Thyroid gland (tissue), 4 donors: ENCODE results near the gene ZNF598. TPM values are rescaled to one million over a fixed set of nuclear protein-coding genes. Genes with fewer than 3 reads are reported as not detected.

Experiments
- DNase-seq, 2 donors: peaks; one replicate each; pipeline ENCODE4 v3.0.0-alpha.2; 2019
- H3K27ac ChIP-seq, 3 donors: fragments of 200-600 bp; sonication (generic); 1 replicate in 2 of 3; 2 replicates in 1 of 3; pipeline ENCODE4 v1.5.1; 2016 to 2019; ENCODE audit warnings: mild to moderate bottlenecking in 1 of 3, moderate library complexity in 1 of 3
- H3K27me3 ChIP-seq: fragments of 200-600 bp; sonication (generic); one replicate; pipeline ENCODE4 v1.5.1; 2019
- H3K36me3 ChIP-seq, 2 donors: fragments of 200-600 bp; sonication (generic); one replicate each; pipeline ENCODE4 v1.5.1; 2016 to 2019
- H3K4me1 ChIP-seq, 2 donors: fragments of 200-600 bp; sonication (generic); one replicate each; pipeline ENCODE4 v1.5.1; 2017 to 2019
- H3K4me3 ChIP-seq, 3 donors: fragments of 200-600 bp; sonication (generic); replicated peaks in 1 of 3; 1 replicate in 2 of 3; 2 replicates in 1 of 3; pipeline ENCODE4 v1.5.1; 2016; ENCODE audit warnings: mild to moderate bottlenecking in 1 of 3
- H3K9me3 ChIP-seq: fragments of 200-600 bp; sonication (generic); one replicate; pipeline ENCODE4 v1.5.1; 2017
- POLR2A ChIP-seq, 2 donors: fragments of 450-650 bp; IDR thresholded peaks; one replicate each; pipeline ENCODE4 v1.6.1; 2017; ENCODE audit warnings: antibody characterized with exemption in 2 of 2, mild to moderate bottlenecking in 2 of 2, moderate library complexity in 1 of 2
- WGBS, 2 donors: methylation state at CpG; one replicate each; pipeline ENCODE4 v1.1.5; 2017; 5-methylcytosine and 5-hydroxymethylcytosine counted together
- intact Hi-C: fragments of 100-400 bp; cut with DNase I; formaldehyde crosslinking; loops from one replicate; pipeline ENCODE4 v1.15.1; 2023
- total RNA-seq, 4 donors: library from RNA; depleted of rRNA; stranded (reverse); fragments of >200 nt; gene quantifications; one replicate each; pipeline ENCODE4 v1.2.3, GENCODE V29; 2016
- TF ChIP-seq, protein P1 (sequence below), 6 experiments: fragments of 200-600 bp in 3 of 6; fragments of 450-650 bp in 3 of 6; sonication (generic) in 3 of 6; IDR thresholded peaks; one replicate each; pipeline ENCODE4 v1.5.1; 2016 to 2019; ENCODE audit warnings: antibody characterized with exemption in 6 of 6, mild to moderate bottlenecking in 2 of 6, inconsistent platforms in 1 of 6, moderate library complexity in 1 of 6

ZNF598 gene
- total RNA-seq, 4 donors from 2014 or later, result 19.0 to 38.4 (median 27.4) TPM

DNA sequence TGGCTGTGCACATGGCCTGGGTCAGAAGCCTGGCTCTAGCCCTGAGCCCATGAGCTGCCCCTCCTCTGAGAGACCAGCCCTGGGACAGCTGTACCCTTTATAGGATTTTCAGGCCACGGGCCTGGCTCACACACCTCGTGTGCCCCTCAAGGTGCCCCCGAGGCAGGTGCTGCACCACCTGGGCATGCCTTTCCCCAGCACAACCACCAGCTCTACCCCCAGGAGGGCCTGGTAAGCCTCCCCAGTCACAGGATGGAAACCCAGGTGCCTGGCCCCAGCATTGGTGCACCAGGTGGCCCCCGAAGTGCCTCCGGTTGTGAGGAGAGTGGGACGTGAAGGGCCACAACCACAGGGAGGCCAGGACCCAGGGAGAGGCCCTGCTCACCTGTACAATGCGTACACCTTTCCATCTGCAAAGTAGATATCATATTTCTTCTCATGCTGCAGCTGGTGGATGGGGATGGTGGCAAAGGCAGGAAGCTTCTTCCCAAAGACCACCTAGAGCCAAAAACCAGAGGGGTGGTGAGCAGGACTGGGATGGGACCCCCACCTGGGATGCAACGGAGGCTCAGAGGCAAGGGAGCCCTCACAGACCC, 6.3 kb downstream of the ZNF598 start:
- WGBS, 2 donors, result 68 to 83% methylated on average over 5 to 8 of the region's 8 CpGs
- no peaks in the 10 kb centered on the region for H3K27me3 ChIP-seq
- H3K4me1 ChIP-seq, result peaks cover 15 to 36% of the 10 kb centered on the region in 2 donors
- no peak overlapping the region for H3K4me3 ChIP-seq
- DNase-seq, result no peak
- peaks cover 45 to 47% of the 10 kb centered on the region in 2 donors for H3K36me3 ChIP-seq
- intact Hi-C loops, result no loop called here
- no peaks in the 10 kb centered on the region for H3K9me3 ChIP-seq
- TF ChIP-seq, protein P1, sequence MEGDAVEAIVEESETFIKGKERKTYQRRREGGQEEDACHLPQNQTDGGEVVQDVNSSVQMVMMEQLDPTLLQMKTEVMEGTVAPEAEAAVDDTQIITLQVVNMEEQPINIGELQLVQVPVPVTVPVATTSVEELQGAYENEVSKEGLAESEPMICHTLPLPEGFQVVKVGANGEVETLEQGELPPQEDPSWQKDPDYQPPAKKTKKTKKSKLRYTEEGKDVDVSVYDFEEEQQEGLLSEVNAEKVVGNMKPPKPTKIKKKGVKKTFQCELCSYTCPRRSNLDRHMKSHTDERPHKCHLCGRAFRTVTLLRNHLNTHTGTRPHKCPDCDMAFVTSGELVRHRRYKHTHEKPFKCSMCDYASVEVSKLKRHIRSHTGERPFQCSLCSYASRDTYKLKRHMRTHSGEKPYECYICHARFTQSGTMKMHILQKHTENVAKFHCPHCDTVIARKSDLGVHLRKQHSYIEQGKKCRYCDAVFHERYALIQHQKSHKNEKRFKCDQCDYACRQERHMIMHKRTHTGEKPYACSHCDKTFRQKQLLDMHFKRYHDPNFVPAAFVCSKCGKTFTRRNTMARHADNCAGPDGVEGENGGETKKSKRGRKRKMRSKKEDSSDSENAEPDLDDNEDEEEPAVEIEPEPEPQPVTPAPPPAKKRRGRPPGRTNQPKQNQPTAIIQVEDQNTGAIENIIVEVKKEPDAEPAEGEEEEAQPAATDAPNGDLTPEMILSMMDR (IDR thresholded peaks at IDR 0.05), result no peak
- no peak for TF ChIP-seq POLR2A (IDR thresholded peaks at IDR 0.05)
- no peak overlapping the region for H3K27ac ChIP-seq

DNA sequence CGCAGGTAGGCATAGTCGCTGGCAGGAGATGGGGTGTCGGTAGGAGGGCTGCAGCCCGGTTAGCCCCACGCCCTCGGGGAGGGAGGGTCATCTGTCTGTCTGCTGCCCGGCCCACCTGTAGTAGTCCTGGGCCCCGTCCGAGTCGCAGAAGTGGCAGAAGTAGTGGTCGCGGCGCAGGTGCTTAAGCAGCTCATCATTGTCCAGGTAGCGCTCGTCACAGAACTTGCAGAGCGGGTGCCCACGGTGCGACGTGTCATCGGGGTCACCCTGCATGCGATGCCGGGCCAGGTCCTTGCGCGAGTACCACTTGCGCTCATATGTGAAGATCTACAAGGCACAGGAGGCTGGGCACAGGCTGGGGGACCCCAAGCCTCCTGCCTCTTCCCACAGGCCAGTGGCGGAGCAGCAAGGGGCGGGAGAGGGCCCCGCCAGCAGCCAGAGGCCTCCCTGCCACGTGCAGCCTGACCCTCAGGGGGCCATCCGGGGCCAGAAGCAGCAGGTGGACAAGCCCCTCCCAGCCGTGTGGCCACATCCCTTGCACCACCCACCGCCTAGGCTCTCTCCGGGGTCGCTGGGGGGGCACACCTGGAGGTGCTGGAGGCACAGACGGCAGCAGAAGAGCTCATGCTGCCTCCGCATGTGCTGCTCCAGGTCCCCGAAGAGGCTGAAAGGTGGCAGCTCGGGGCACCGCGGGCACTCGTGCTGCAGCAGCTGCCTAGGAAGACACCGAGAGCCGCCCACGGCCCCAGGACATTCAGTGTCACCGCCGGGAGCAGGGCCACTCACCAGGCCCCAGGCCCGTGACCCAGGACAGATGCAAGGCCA, 7.0 kb downstream of the ZNF598 start:
- H3K36me3 ChIP-seq, result peaks cover 51 to 54% of the 10 kb centered on the region in 2 donors
- 93 to 98% methylated on average over 9 to 29 of the region's 47 CpGs for WGBS, 2 donors
- TF ChIP-seq, protein P1 (IDR thresholded peaks at IDR 0.05), result no peak
- TF ChIP-seq POLR2A (IDR thresholded peaks at IDR 0.05), result no peak

DNA sequence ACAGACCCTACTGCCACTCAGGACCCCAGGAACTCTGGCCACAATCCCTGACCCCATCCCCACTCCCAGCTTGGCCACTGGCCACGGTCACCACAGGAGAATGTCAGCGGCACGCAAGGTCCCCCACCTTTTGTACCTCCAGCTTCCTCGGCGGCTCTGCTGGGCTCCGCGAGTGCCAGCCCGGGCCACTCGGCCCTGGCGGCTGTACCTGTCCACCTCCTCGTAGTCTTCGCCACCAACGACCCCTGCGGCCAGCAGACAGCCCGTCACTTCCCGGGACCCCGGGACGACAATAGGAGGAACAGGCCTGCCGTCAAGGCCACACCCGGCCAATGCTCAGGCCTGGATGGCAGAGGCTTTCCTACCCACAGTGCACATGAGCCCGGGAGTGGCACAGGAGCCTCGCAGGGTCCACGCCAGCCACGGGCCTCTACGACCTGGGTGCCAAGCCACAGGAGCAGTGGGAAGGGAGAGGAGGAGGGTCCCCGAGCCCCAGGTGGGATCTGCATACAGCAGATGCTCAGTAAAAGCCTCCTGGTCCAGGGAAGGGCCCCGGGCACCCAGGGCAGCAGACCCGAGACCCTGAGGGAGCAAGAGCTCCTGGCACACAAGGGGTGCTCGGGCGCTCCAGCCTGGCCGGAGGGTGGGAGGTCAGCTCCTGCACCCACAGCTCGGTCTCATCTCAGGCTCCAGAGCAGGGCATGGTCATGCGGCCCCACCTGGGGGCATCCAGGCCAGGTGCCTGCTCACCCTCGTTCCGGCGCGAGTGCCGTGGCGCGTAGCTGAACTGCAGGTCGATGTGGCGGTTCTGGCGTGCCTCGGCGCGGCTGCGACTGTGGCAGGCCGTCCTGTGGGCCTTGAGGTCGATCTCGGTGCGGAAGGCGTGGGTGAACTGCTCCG, 7.9 kb downstream of the ZNF598 start:
- TF ChIP-seq, protein P1 (IDR thresholded peaks at IDR 0.05), result no peak
- TF ChIP-seq POLR2A (IDR thresholded peaks at IDR 0.05), result no peak
- no peak overlapping the region for H3K4me3 ChIP-seq
- peaks cover 7 to 19% of the 10 kb centered on the region in 2 donors for H3K4me1 ChIP-seq
- no peak overlapping the region for H3K27ac ChIP-seq
- WGBS, 2 donors, result 95% methylated on average over 9 to 25 of the region's 53 CpGs
- peaks cover 51 to 54% of the 10 kb centered on the region in 2 donors for H3K36me3 ChIP-seq
- no peaks in the 10 kb centered on the region for H3K27me3 ChIP-seq
- no peaks in the 10 kb centered on the region for H3K9me3 ChIP-seq
- DNase-seq, result no peak
- intact Hi-C loops, result no loop called here

More for the DNA sequence above, 7.0 kb downstream of the ZNF598 start:
- no peaks in the 10 kb centered on the region for H3K27me3 ChIP-seq
- peaks cover 8 to 29% of the 10 kb centered on the region in 2 donors for H3K4me1 ChIP-seq
- no peak overlapping the region for H3K27ac ChIP-seq
- no peaks in the 10 kb centered on the region for H3K9me3 ChIP-seq
- no peak for DNase-seq
- intact Hi-C loops, result no loop called here
- no peak overlapping the region for H3K4me3 ChIP-seq

DNA sequence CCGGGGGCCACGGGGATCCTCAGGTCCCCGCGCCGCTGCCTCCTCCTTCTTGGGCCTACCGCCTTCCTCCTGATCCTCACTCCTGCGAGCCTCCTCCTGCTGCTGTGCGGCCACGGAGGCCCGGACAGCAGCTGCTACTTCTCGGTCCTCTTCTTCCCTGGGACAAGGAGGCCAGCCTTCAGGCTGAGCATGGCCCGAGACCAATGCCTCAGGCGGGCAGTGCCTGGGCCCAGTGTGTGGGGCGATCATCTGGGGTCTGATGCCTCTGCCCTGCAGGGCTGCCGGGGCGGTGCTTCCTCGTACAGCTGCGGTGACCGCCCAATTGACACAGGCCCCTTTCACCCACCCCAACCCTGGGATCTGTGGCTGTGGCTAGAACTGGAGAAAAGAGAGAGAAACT, 8.6 kb downstream of the ZNF598 start:
- no peak for TF ChIP-seq POLR2A (IDR thresholded peaks at IDR 0.05)
- TF ChIP-seq, protein P1 (IDR thresholded peaks at IDR 0.05), result no peak
- Histone ChIP-seq H3K4me1 (peaks cover 7 to 18% of the 10 kb centered on the region in 2 donors), H3K4me3 (no peak overlapping the region), H3K9me3 (no peaks in the 10 kb centered on the region), H3K36me3 (peaks cover 51 to 54% of the 10 kb centered on the region in 2 donors), H3K27me3 (no peaks in the 10 kb centered on the region), H3K27ac (no peak overlapping the region)
- no peak for DNase-seq
- WGBS, 2 donors, result 93 to 95% methylated on average over 7 to 19 of the region's 19 CpGs
- intact Hi-C loops, result no loop called here
